SK-N-SH (cell line): Measurements from ENCODE around the gene TSPAN16.

Source experiments
- CHD2 ChIP-seq: fragments of 150-350 bp; IDR thresholded peaks from 2 replicates; pipeline ENCODE4 v1.6.1; 2018; ENCODE audit warnings: low read length; ENCODE audit not compliant: partially characterized antibody
- GATA2 ChIP-seq: sonication (generic); formaldehyde crosslinking; IDR thresholded peaks from 2 replicates; pipeline ENCODE4 v1.5.0; 2020; ENCODE audit warnings: mild to moderate bottlenecking, missing genetic modification reagents
- NRF1 ChIP-seq: IDR thresholded peaks from 2 replicates; pipeline ENCODE4 v1.6.1; 2012; ENCODE audit warnings: low read depth, mild to moderate bottlenecking, low read length
- POLR2AphosphoS5 ChIP-seq: IDR thresholded peaks from 2 replicates; pipeline ENCODE4 v1.6.1; 2012; ENCODE audit warnings: low read depth, low read length
- RAD21 ChIP-seq: IDR thresholded peaks from 2 replicates; pipeline ENCODE4 v1.6.1; 2012; ENCODE audit warnings: mild to moderate bottlenecking, low read length
- SMC3 ChIP-seq: IDR thresholded peaks from 2 replicates; pipeline ENCODE4 v1.6.1; 2012; ENCODE audit warnings: low read depth, low read length, improper control_type of control experiment
- TAF1 ChIP-seq: IDR thresholded peaks from 2 replicates; pipeline ENCODE4 v1.6.1; 2012; ENCODE audit warnings: low read depth, mild to moderate bottlenecking, low read length, moderate library complexity, borderline replicate concordance
- YY1 ChIP-seq: IDR thresholded peaks from 2 replicates; pipeline ENCODE4 v1.4.0; 2012; ENCODE audit warnings: low read depth, mild to moderate bottlenecking
- TF ChIP-seq, protein P1 (sequence below): fragments of 200-600 bp; sonication (generic); IDR thresholded peaks from 2 replicates; pipeline ENCODE4 v1.6.1; 2017; ENCODE audit warnings: antibody characterized with exemption, mild to moderate bottlenecking, moderate library complexity
- TF ChIP-seq, protein P2 (sequence below): IDR thresholded peaks from 2 replicates; pipeline ENCODE4 v1.4.0; 2012; ENCODE audit warnings: low read depth

DNA sequence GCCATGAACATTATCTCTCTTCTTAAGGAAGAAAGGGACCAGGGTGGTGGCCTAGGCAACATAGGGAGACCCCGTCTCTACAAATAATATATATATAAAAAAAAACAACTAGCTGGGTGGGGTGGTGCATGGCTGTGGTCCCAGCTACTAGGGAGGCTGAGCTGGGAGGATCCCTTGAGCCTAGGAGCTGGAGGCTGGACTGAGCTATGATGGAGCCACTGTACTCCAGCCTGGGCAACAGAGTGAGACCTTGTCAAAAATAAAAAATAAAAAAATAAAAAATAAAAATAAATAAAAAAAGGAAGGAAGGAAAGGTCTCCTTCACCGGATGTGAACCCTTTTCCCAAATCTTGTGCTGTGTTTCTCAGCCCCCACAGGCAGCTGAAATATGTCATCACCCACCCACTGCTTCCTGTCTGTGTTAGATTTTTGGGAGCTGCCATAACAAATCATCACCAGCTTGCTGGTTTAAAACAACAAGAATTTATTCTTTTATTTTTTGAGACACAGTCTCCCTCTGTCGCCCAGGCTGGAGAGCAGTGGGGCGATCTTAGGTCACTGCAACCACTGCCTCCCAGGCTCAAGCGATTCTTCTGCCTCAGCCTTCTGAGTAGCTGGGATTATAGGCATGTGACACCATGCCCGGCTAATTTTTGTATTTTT lies 9.5 kb upstream of the TSPAN16 start:
- TF ChIP-seq SMC3 (no peak), CHD2 (no peak), NRF1 (no peak), YY1 (no peak), RAD21 (no peak), POLR2AphosphoS5 (no peak), GATA2 (CRISPR knock-in tag) (no peak), TAF1 (no peak)
- TF ChIP-seq, protein P1, sequence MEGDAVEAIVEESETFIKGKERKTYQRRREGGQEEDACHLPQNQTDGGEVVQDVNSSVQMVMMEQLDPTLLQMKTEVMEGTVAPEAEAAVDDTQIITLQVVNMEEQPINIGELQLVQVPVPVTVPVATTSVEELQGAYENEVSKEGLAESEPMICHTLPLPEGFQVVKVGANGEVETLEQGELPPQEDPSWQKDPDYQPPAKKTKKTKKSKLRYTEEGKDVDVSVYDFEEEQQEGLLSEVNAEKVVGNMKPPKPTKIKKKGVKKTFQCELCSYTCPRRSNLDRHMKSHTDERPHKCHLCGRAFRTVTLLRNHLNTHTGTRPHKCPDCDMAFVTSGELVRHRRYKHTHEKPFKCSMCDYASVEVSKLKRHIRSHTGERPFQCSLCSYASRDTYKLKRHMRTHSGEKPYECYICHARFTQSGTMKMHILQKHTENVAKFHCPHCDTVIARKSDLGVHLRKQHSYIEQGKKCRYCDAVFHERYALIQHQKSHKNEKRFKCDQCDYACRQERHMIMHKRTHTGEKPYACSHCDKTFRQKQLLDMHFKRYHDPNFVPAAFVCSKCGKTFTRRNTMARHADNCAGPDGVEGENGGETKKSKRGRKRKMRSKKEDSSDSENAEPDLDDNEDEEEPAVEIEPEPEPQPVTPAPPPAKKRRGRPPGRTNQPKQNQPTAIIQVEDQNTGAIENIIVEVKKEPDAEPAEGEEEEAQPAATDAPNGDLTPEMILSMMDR, result no peak
- TF ChIP-seq, protein P2, sequence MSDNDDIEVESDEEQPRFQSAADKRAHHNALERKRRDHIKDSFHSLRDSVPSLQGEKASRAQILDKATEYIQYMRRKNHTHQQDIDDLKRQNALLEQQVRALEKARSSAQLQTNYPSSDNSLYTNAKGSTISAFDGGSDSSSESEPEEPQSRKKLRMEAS, result no peak
